Measurements from ENCODE around the gene MICU2.
"Not testable (repeated sequence)": the region's sequence is repeated elsewhere in the genome, so short reads cannot be mapped to it uniquely, and the experiment has no call there.

The MICU2 gene

DNA sequence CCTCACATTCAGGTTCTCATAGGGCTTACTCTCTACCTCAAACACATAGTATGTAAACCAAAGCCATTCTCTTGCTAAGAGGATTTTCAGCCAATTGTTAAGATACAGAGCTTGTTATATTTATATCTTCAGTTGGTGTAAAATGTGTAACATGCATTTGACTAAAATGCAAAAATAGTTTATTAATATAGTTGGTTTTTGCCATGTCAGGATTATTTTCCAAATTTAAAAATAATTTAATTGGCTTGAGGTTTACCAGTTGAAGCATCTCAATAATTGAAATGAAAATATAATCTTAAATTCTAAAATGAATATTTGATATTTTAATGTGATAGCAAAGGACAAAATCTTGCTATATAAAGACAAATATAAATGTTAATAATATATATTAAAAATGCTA, 7.2 kb downstream of the MICU2 start:
- H3K4me3 ChIP-seq, result no peak overlapping the region
- H3K27ac ChIP-seq, result no peak overlapping the region

DNA sequence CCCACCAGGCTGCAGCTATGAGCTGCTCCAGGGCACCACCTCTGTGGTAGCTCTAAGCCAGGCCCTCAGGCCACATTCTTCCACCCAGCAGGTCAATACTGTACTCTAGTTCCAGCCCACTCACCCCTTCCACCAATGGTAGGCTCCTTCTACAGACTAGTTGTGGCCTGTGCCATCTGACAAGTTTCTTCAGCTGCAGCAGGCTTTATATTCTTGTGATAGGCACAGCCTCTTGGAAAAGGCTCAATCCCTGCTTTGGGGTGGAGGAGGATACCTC, 8.5 kb downstream of the MICU2 start:
- Histone ChIP-seq H3K27ac (peak overlapping the region in 2 of 21 experiments; percentile 17 to 56), H3K4me3 (no peak overlapping the region)

- no peak overlapping the region for H3K4me3 ChIP-seq
- peak overlapping the region in 3 of 21 experiments; percentile 13 to 56 (median 17) for H3K27ac ChIP-seq
Observed at GRCh38 chr13:21594715-21595545, 9.0 kb downstream of the MICU2 start.

DNA sequence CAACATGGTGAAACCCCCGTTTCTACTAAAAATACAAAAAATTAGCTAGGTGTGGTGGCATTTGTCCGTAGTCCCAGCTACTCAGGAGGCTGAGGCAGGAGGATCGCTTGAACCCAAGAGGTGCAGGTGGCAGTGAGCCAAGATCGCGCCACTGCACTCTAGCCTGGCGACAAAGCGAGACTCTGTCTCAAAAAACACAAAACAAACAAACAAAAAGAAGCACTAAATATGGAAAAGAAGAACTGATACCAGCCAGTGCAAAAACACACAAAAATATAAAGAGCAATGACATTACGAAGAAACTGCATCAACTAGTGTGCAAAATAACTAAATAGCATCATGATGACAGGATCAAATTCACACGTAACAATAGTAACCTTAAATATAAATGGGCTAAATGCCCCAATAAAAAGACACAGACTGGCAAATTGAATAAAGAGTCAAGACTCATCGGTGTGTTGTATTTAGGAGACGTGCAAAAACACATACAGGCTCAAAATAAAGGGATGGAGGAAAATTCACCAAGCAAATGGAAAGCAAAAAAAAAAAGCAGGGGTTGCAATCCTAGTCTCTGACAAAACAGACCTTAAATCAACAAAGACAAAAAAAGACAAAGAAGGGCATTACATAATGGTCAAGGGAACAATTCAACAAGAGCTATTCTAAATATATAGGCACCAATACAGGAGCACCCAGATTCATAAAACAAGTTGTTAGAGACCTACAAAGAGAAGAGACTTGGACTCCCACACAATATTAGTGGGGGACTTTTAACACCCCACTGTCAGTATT, 13.1 kb downstream of the MICU2 start:
- H3K27ac ChIP-seq, H3K4me3 ChIP-seq: not testable (repeated sequence)

DNA sequence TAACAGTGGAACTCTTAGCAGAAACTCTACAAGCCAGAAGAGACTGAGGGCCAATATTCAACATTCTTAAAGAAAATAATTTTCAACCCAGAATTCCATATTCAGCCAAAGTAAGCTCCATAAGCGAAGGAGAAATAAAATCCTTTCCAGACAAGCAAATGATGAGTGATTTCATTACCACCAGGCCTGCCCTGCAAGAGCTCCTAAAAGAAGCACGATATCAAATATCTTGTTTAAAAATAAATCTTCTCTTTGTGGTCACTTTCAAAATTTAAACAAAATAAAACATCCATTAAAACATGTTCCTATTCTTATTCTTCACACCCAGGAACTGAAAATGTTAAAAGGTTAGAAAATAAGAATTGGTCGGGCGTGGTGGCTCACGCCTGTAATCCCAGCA, 13.7 kb downstream of the MICU2 start:
- Histone ChIP-seq H3K27ac (no peak overlapping the region), H3K4me3 (no peak overlapping the region)

GRCh38 chr13:21589510-21589909, 14.5 kb downstream of the MICU2 start:
- H3K27ac ChIP-seq, H3K4me3 ChIP-seq: not testable (repeated sequence)

DNA sequence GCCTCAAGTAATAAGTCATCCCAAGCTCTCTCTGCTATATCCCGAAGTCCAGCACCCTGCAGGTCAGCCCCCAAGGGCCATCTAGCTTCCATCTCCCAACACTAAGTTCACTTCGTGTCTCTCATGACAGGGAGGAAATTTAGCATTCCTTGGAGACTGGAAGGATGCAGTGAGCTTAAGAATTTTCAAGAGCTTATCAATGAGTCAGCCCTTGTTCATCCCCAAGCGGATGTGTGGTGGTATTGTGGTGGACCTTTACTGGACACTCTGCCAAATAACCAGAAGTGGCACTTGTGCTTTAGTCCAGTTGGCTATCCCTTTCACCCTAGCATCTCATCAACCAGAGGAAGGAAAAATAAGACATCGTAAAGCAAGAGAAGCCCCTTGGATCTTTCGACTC, 15.6 kb downstream of the MICU2 start:
- not testable (repeated sequence) for H3K4me3 ChIP-seq, H3K27ac ChIP-seq

GRCh38 chr13:21584973-21585592, 18.9 kb downstream of the MICU2 start:
- H3K4me3 ChIP-seq, result no peak overlapping the region
- no peak overlapping the region for H3K27ac ChIP-seq

- H3K27ac ChIP-seq, result no peak overlapping the region
- no peak overlapping the region for H3K4me3 ChIP-seq
Observed at GRCh38 chr13:21583478-21583877, 20.5 kb downstream of the MICU2 start.

GRCh38 chr13:21580736-21581135, 23.2 kb downstream of the MICU2 start:
- Histone ChIP-seq H3K4me3 (no peak overlapping the region), H3K27ac (peak overlapping the region in 3 of 21 experiments; percentile 44 to 68 (median 48))

DNA sequence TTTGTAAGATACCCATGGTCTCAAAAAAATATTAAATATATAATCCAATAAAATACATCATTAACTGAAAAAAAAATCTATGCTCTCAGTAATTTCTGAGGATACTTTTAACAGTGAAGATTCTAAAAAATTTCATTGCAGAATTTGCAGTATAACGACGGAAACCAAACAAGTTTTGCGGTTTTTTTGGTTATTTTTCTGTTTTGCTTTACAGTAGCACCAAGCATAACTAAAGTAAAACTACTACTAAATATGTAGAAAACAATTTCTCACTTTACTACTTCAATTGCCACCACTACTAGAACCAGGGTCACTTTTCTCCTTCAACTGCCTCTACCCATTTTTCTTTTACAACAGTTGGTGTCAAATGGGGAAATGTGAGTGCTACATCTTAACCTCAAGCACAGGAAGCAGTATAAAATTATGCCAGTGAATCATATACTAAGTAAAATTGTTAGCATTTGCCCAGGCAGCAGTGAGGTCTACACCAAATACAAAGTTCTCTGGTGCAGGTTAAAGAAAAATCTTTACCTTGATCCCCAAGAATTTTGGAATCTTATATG, 24.1 kb downstream of the MICU2 start:
- H3K27ac ChIP-seq, result peak overlapping the region in 3 of 21 experiments; percentile 44 to 68 (median 48)

DNA sequence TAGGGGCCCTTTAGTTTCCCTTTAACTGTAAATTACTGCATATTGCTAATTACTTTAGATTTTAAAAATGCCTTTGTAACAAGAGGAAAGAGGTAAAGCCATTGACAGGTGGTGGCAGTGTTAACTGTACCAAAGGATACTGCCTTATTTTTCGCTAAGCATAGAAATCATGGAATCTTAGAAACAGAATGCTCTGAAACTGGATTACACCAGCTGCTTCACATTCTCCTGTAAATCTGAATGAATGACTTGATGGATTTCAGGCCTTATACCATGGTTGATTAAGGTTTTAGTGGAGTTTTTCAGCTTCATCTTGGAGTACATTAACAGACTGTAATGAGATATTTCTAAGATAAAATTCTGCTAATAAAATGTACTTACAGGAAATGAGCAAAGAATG, 25.2 kb downstream of the MICU2 start:
- no peak overlapping the region for H3K27ac ChIP-seq
- no peak overlapping the region for H3K4me3 ChIP-seq

More for the DNA sequence above, 24.1 kb downstream of the MICU2 start:
- no peak overlapping the region for H3K4me3 ChIP-seq

- Histone ChIP-seq H3K27ac (no peak overlapping the region), H3K4me3 (no peak overlapping the region)
Observed at GRCh38 chr13:21576426-21576825, 27.5 kb downstream of the MICU2 start.

- Histone ChIP-seq H3K4me3 (no peak overlapping the region), H3K27ac (no peak overlapping the region)
Observed at GRCh38 chr13:21573920-21574712, 29.9 kb downstream of the MICU2 start.

DNA sequence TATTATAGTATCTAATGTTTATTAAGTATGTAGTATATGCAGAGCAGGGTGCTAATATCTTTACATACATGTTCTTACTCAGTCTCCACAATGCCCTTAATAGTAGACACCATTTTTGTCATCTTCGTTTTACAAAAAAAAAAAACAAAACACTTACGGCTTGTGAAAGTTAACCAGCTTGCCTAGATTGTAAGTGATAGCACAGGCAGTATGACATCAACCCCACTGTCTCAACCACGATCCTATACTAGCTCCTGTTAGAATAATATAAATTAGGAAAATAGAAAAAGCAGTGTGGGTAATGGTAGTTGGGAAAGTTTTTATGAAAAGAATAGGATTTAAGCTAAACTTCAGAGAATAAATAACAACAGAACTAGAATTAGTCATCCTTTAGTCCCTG, 34.3 kb downstream of the MICU2 start:
- H3K4me3 ChIP-seq, result no peak overlapping the region
- no peak overlapping the region for H3K27ac ChIP-seq

- H3K4me3 ChIP-seq, result no peak overlapping the region
Observed at GRCh38 chr13:21568854-21569253, 35.1 kb downstream of the MICU2 start.

DNA sequence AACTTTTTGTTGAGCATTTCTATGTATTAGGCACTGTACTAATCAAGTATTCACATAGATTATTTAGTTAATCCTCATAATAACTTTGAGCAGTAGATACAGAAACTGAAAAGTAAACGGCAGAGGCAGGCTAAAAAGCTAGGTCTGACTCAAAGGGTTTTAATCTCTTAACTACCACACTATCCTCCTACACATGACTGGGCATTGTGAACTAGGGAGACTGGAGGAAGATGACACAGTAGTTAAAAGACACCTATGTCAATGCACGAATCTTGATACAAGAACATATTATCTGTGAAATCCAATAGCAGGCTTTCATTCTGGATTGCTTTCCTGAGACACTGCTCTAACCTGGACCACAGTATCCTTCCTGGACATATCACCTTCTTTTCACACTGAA, 36.3 kb downstream of the MICU2 start:
- Histone ChIP-seq H3K27ac (no peak overlapping the region), H3K4me3 (no peak overlapping the region)

More at GRCh38 chr13:21568854-21569253, 35.1 kb downstream of the MICU2 start:
- no peak overlapping the region for H3K27ac ChIP-seq

GRCh38 chr13:21557995-21558394, 46.0 kb downstream of the MICU2 start:
- H3K4me3 ChIP-seq, result no peak overlapping the region
- no peak overlapping the region for H3K27ac ChIP-seq

- Histone ChIP-seq H3K4me3 (no peak overlapping the region), H3K27ac (no peak overlapping the region)
Observed at GRCh38 chr13:21556051-21556450, 47.9 kb downstream of the MICU2 start.

GRCh38 chr13:21553261-21553660, 50.7 kb downstream of the MICU2 start:
- H3K4me3 ChIP-seq, H3K27ac ChIP-seq: not testable (repeated sequence)

Measured in skin epidermis (tissue), 12 donors.